ENCODE results near the gene STC2. TPM values are rescaled to one million over a fixed set of nuclear protein-coding genes. Genes with fewer than 3 reads are reported as not detected.

The STC2 gene
- total RNA-seq, 2 donors from 2014 or later = 4.2 to 39.5 TPM

DNA sequence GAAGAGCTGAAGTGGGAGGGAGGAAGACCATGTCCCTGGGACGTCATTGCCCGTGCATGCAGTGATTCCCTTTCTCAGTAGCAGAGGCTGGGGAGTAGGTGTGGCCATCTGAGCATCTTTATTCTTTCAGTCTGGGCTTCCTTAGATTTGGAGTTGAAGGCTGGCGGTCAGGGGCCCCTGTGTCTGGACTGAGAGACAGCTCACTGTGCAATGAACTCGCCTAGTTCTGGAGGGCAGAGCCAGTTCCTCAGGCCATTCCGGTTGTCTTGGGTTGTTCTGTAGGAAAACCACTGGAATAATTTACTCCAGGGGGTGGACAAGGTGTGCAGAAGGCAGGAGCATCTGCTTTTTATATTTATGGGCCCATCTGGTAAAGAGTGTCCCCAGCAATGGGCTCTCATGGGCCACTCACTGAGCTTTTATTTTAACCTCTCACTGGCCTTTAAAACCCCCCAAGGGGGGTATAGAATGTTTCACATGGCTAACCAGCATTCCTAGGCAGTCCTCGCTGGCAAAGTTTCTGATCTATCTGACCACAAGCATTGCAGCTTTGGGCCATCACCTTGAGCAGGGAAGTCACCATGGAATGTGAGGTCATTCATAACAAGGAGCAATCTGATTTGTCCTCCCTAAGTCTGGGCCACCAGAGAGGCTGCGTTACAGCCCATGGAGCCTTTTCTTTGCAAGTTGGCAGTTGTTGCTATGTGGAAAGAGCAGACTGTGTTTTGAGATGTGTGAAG lies 9.2 kb downstream of the STC2 start:
- Mint-ChIP-seq H3K36me3 (peaks cover 0 to 67% of the 10 kb centered on the region in 2 donors), H3K27ac (no peak overlapping the region), H3K9me3 (no peaks in the 10 kb centered on the region)
- ATAC-seq (no peak), DNase-seq (ENCODE audit: low spot score in 2 of 2) (peak in 1 of 2 donors; percentile 43)

DNA sequence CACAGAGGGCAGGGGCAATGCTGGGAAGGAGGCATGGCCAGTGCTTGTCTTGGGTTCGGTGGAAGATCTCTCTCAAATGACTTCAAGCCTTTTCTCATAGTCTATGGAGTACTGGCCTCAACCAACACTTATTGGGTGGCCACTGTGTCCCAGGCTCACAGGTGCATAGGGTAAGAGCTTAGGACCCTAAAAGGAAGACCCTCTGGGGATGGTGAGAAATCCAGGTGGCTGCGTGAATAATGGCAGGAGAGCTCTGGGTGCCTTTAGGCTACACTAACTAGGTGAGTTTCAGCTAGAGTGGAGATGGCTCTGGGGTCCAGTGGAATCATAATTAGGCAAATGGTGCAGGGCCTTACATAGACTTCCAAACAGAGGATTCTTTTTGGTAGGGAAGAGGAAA lies 9.9 kb downstream of the STC2 start:
- ATAC-seq (no peak), DNase-seq (ENCODE audit: low spot score in 2 of 2) (peak in 1 of 2 donors; percentile 23)
- H3K9me3 Mint-ChIP-seq = no peaks in the 10 kb centered on the region
- peaks cover 0 to 61% of the 10 kb centered on the region in 2 donors for H3K36me3 Mint-ChIP-seq
- H3K27ac Mint-ChIP-seq = no peak overlapping the region

- ATAC-seq = no peak
Measured at GRCh38 chr5:173317852-173318251, 10.4 kb downstream of the STC2 start.

GRCh38 chr5:173317091-173317730 lies 11.0 kb downstream of the STC2 start:
- H3K36me3 Mint-ChIP-seq = peaks cover 0 to 50% of the 10 kb centered on the region in 2 donors
- H3K27ac Mint-ChIP-seq = no peak overlapping the region
- no peak for ATAC-seq

More at GRCh38 chr5:173317852-173318251, 10.4 kb downstream of the STC2 start:
- H3K9me3 Mint-ChIP-seq = no peaks in the 10 kb centered on the region
- H3K27ac Mint-ChIP-seq = no peak overlapping the region
- peaks cover 0 to 56% of the 10 kb centered on the region in 2 donors for H3K36me3 Mint-ChIP-seq
- DNase-seq (ENCODE audit: low spot score in 2 of 2) = no peak

DNA sequence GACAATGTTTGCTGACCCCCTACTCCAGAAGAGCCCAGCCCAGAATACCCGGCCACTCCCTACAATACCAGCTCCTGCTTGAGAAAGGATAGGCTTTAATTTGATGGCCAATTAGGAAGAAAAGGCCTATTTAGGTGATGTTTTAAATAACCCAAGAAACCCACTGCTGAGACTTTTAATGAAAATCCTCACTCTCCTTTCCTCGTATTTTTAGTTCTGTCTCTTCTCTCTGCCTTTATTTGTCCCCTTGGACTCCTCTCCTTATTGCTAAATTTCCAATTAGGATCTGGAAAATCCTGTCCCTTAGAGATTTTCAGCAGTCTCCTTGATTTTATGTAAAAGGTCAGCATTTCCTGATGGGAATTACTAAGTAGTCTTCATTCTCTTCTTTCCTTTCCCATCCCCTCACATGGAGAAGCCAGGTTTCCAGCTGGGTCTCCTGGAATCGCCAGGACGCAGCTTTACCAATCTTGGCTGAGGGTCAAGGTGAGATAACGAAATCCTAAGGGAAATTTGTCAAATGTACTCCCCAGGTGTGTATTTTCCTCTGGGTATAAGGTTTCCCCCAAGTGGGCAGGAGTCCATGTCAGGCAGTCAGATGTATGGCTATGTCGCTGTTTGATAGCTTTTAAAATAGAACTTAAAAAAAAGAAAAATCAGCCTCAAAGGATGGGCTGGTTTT lies 11.7 kb downstream of the STC2 start:
- no peak for ATAC-seq
- no peaks in the 10 kb centered on the region for H3K9me3 Mint-ChIP-seq
- no peak overlapping the region for H3K27ac Mint-ChIP-seq
- no peak for DNase-seq (ENCODE audit: low spot score in 2 of 2)
- H3K36me3 Mint-ChIP-seq = peaks cover 0 to 48% of the 10 kb centered on the region in 2 donors

More at GRCh38 chr5:173317091-173317730, 11.0 kb downstream of the STC2 start:
- no peak for DNase-seq (ENCODE audit: low spot score in 2 of 2)
- H3K9me3 Mint-ChIP-seq = no peaks in the 10 kb centered on the region

DNA sequence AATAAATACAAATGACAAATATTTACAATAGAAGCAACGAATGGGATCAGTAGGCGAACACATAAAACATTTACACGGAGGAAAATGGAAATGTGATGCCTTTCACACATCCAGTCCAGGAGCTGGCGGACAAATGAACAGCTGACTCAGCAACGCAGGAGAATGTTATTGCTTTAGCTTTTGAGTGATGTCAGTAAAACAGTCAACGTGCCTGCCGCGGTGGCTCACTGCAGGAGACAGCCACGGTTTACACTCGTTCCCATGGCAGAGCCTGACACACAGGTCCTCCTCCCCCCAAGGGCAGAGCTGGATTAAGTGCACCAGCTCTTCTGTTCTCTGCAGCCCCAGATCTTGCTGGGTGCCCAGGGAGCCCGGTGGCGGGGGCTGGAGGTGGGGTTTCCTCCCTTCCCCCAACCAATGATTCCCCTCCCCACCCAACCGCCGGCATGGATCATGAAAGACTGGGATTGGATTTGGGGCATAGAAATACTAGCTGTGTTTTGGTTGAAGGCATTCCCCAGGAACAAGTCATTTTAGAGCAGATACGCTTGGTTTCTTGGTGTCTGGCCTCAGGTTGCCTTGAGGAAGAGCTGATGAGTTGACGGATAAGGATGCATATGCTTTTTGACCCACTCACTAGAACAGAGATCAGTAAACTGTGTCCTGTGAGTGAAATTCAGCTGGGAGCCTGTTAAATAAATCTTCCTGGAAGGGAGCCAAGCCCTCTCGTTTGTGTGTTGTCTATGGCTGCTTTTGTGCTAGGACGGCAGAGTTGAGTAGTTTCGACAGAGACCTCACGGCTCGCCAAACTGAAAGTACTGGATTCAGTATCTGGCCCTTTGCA lies 12.5 kb downstream of the STC2 start:
- peaks cover 0 to 45% of the 10 kb centered on the region in 2 donors for H3K36me3 Mint-ChIP-seq
- H3K9me3 Mint-ChIP-seq = no peaks in the 10 kb centered on the region
- H3K27ac Mint-ChIP-seq = no peak overlapping the region
- DNase-seq (ENCODE audit: low spot score in 2 of 2) = no peak
- peak in 1 of 2 donors; percentile 43 for ATAC-seq

DNA sequence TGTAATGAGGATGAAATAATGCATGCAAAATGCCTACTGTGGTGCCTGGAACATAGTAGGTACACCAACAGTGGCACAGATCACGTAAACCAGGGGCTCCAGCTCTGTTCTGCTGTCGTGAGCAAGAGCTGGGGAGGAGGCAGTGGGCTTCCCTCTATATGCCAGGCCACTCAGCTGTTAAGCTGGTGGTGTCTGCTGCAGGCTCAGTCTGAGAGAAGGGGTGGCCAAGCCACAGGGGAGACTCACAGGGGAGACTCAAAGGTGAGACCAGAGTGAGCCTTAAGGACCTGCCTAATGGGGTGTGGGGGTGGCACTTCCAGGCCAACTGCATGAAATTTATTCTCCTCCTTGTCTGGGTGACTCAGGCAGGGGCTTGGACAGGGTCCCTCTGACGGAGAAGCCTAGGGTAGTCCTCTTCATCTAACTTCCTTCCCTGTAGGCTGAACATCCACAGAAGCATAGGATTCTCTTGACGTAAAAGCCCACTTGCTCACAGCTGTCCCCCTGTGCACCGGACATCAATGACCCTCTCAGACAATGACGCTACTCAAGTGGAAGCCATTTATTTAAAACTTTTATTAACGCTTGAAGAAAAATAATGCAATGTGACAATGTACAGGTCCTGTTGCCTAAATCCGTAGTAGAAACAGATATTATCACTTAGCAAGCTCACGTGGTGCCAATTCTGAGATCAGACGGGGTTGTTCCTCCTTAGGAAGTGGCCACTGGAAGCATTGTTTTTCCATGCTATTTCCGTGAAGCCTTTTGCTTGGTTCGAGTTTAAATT lies 13.9 kb downstream of the STC2 start:
- no peak for ATAC-seq
- H3K9me3 Mint-ChIP-seq = no peaks in the 10 kb centered on the region
- peaks cover 0 to 32% of the 10 kb centered on the region in 2 donors for H3K36me3 Mint-ChIP-seq
- no peak for DNase-seq (ENCODE audit: low spot score in 2 of 2)
- no peak overlapping the region for H3K27ac Mint-ChIP-seq

DNA sequence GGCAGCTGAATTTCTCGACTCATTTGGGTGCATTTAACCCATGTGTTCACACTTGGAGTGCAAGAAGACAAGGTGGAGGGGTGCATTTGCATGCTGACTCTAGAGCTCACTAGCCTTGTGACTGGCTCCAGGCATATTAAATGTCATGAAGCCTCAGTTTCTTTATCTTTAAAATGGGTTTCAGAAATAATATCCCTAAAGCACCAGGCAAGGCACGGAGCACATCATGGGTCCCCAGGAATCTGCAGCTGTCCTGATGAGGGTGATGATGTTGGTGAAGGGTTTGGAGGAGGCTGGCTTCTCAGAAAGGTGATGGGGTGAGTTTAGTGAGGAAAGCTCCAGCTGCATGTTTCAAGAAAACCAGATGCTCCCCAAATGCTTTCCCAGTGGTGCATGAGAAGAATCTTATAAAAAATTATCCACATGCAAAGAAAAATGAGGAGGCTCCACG lies 14.8 kb downstream of the STC2 start:
- no peak for DNase-seq (ENCODE audit: low spot score in 2 of 2)
- peaks cover 0 to 23% of the 10 kb centered on the region in 2 donors for H3K36me3 Mint-ChIP-seq
- no peak for ATAC-seq
- H3K27ac Mint-ChIP-seq = no peak overlapping the region
- H3K9me3 Mint-ChIP-seq = peaks cover 0 to 3% of the 10 kb centered on the region in 2 donors

DNA sequence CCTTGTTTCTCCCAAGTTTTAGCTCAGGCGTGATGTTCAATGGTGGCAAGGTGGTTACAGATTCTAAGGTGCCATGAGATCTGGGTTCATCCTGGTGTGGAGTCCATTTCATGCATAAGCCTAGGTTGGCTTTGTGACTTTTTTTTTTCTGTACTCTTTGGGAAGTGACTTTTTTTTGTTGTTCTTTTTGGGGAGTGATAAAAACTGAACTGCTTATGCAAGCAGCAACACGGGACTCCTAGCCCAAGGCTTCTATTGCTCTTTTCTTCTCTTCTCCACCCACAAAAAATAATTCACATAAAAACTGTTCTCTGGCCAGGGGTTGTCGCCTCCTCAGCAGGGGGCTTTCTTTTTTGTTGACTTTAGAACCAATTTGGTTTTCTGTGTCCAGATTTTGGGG lies 15.4 kb downstream of the STC2 start:
- Mint-ChIP-seq H3K36me3 (peaks cover 0 to 18% of the 10 kb centered on the region in 2 donors), H3K9me3 (peaks cover under 1 to 8% of the 10 kb centered on the region in 2 donors), H3K27ac (no peak overlapping the region)
- ATAC-seq = no peak
- DNase-seq (ENCODE audit: low spot score in 2 of 2) = no peak

DNA sequence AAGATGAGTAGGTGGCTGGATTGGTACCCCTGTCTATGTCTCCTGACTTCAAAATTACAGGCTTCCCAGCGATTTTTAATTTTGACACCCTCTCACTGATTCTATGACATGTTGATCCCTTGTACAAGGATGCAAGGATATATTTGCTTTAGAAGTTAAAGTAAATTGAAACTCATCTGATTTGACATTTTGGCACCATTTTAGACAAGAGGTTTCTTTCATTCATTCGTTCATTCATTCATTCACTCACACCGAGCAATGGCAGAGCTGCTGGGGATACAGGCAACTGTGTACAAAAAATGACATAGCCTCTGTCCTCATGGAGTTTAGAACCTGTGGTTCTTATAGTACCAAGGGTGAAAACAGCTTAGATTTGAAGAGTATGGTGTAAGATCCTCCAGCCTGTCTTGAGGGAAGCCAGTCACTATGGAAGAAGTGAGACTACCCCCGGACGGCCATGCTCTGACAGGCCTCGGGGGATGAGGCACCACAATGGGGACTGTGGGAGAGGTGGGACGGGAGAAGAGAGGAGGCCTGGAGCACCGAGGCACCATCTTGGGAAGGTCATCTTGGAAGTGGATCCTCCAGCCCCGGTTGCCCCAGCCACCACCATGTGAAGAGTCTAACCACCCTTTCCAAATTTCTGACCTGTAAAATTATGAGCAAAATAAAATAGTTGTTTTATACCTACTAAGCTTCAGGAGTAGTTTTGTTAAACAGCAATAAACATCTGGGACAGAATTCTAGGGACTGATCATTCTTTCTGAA lies 16.2 kb downstream of the STC2 start:
- Mint-ChIP-seq H3K27ac (no peak overlapping the region), H3K9me3 (peaks cover 3 to 10% of the 10 kb centered on the region in 2 donors), H3K36me3 (peaks cover 0 to 10% of the 10 kb centered on the region in 2 donors)
- DNase-seq (ENCODE audit: low spot score in 2 of 2) = no peak
- ATAC-seq = no peak

- H3K9me3 Mint-ChIP-seq = peaks cover 3 to 10% of the 10 kb centered on the region in 2 donors
- DNase-seq (ENCODE audit: low spot score in 2 of 2) (no peak), ATAC-seq (no peak)
- no peak overlapping the region for H3K27ac Mint-ChIP-seq
- peaks cover 0 to 5% of the 10 kb centered on the region in 2 donors for H3K36me3 Mint-ChIP-seq
Measured at GRCh38 chr5:173310861-173311785, 17.1 kb downstream of the STC2 start.

GRCh38 chr5:173310218-173310769 lies 17.9 kb downstream of the STC2 start:
- ATAC-seq (no peak), DNase-seq (ENCODE audit: low spot score in 2 of 2) (no peak)
- H3K9me3 Mint-ChIP-seq = peaks cover 3 to 10% of the 10 kb centered on the region in 2 donors
- peaks cover 0 to 5% of the 10 kb centered on the region in 2 donors for H3K36me3 Mint-ChIP-seq
- no peak overlapping the region for H3K27ac Mint-ChIP-seq

GRCh38 chr5:173309731-173310130 lies 18.5 kb downstream of the STC2 start:
- Mint-ChIP-seq H3K36me3 (no peaks in the 10 kb centered on the region), H3K9me3 (peaks cover 3 to 10% of the 10 kb centered on the region in 2 donors), H3K27ac (no peak overlapping the region)
- no peak for DNase-seq (ENCODE audit: low spot score in 2 of 2)
- no peak for ATAC-seq

- DNase-seq (ENCODE audit: low spot score in 2 of 2) (no peak), ATAC-seq (no peak)
- Mint-ChIP-seq H3K36me3 (no peaks in the 10 kb centered on the region), H3K9me3 (peaks cover 3 to 10% of the 10 kb centered on the region in 2 donors), H3K27ac (no peak overlapping the region)
Measured at GRCh38 chr5:173308226-173308625, 20.0 kb downstream of the STC2 start.

Measured in activated naive CD4-positive, alpha-beta T cell treated with anti-CD3 and anti-CD28 coated beads, Interleukin-2, amount 50 U/mL, for 72 hours (primary cell).